Ascending aorta (tissue), 2 donors: ENCODE data around the gene RPTOR. TPM values are rescaled to one million over a fixed set of nuclear protein-coding genes. Genes with fewer than 3 reads are reported as not detected.
"Not testable (repeated sequence)": the region's sequence is repeated elsewhere in the genome, so short reads cannot be mapped to it uniquely, and the experiment has no call there.

Source experiments
- DNase-seq, 2 donors: peaks; one replicate each; pipeline ENCODE4 v3.0.0-alpha.2; 2019; ENCODE audit warnings: low spot score in 2 of 2
- H3K27ac ChIP-seq, 2 donors: fragments of 200-600 bp; sonication (generic); one replicate each; pipeline ENCODE4 v1.5.1; 2016 to 2017; ENCODE audit warnings: mild to moderate bottlenecking in 1 of 2
- H3K27me3 ChIP-seq: fragments of 200-600 bp; sonication (generic); one replicate; pipeline ENCODE4 v1.5.1; 2017
- H3K36me3 ChIP-seq, 2 donors: fragments of 200-600 bp; sonication (generic); one replicate each; pipeline ENCODE4 v1.5.1; 2016
- H3K4me1 ChIP-seq, 2 donors: fragments of 200-600 bp; sonication (generic); one replicate each; pipeline ENCODE4 v1.5.1; 2016 to 2017; ENCODE audit warnings: mild to moderate bottlenecking in 1 of 2
- H3K4me3 ChIP-seq, 2 donors: fragments of 200-600 bp; sonication (generic); one replicate each; pipeline ENCODE4 v1.5.1; 2016 to 2017; ENCODE audit warnings: mild to moderate bottlenecking in 1 of 2
- H3K9me3 ChIP-seq, 2 donors: fragments of 200-600 bp; sonication (generic); one replicate each; pipeline ENCODE4 v1.5.1; 2016
- intact Hi-C: fragments of 100-400 bp; cut with DNase I; formaldehyde crosslinking; loops from one replicate; pipeline ENCODE4 v1.15.1; 2023
- total RNA-seq: library from RNA; depleted of rRNA; stranded (reverse); fragments of >200 nt; gene quantifications from one replicate; pipeline ENCODE4 v1.1.0, GENCODE V29; 2016
- TF ChIP-seq, protein P1 (sequence below), 3 experiments: fragments of 200-600 bp in 2 of 3; fragments of 450-650 bp in 1 of 3; sonication (generic) in 2 of 3; IDR thresholded peaks; one replicate each; pipeline ENCODE4 v1.5.1; 2016 to 2019; ENCODE audit warnings: antibody characterized with exemption in 3 of 3, mild to moderate bottlenecking in 1 of 3, moderate library complexity in 1 of 3

Gene RPTOR
- total RNA-seq, 1 donor from 2014 or later = 36.1 TPM

DNA sequence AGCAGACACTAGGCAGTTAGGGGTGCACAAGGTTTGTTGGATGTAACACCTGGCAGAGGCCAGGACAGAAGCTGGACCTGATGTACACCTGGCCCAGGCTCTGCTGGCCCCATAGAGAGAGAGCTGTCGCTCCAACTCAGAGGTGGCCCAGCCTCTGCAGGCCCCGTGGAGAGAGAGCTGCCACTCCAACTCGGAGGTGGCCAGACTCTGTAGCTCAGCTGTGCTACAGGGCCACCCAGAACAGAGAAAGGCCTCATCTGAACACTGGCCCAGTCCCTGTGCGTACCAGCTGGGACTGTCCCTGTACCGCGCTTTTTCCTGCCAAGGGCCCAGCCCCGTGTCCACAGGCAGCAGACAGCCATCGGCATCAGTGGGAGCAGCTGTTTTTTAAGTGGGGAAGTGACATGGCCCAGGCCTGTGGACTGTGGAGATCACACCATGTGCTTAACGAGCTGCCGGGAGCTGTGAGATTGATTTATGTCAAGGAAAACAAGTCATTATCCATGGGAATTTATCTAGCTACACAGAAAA is 270.6 kb downstream of the RPTOR start:
- DNase-seq = peak in 1 of 2 donors; percentile 49
- Histone ChIP-seq H3K27me3 (no peaks in the 10 kb centered on the region), H3K9me3 (no peaks in the 10 kb centered on the region), H3K27ac (no peak overlapping the region), H3K4me3 (no peak overlapping the region), H3K36me3 (no peaks in the 10 kb centered on the region), H3K4me1 (no peaks in the 10 kb centered on the region)
- TF ChIP-seq, protein P1, sequence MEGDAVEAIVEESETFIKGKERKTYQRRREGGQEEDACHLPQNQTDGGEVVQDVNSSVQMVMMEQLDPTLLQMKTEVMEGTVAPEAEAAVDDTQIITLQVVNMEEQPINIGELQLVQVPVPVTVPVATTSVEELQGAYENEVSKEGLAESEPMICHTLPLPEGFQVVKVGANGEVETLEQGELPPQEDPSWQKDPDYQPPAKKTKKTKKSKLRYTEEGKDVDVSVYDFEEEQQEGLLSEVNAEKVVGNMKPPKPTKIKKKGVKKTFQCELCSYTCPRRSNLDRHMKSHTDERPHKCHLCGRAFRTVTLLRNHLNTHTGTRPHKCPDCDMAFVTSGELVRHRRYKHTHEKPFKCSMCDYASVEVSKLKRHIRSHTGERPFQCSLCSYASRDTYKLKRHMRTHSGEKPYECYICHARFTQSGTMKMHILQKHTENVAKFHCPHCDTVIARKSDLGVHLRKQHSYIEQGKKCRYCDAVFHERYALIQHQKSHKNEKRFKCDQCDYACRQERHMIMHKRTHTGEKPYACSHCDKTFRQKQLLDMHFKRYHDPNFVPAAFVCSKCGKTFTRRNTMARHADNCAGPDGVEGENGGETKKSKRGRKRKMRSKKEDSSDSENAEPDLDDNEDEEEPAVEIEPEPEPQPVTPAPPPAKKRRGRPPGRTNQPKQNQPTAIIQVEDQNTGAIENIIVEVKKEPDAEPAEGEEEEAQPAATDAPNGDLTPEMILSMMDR (IDR thresholded peaks at IDR 0.05) = no peak
- intact Hi-C loops = no loop called here

DNA sequence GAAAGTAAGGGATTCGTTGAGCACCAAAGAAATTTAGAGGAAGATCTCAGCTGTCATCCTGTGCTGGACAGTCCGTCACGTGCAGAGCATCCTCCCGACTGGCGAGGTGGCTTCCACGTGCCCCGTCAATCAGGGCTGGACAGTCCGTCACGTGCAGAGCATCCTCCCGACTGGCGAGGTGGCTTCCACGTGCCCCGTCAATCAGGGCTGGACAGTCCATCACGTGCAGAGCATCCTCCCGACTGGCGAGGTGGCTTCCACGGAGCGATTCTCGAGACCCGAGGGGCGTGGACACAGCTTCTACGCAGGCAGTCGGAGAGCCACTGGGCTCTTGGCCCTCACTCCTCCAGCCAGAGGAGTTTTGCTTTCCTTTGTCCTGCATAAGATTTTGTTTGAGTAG is 271.1 kb downstream of the RPTOR start:
- H3K4me1 ChIP-seq, intact Hi-C loops: not testable (repeated sequence)
- DNase-seq = peak in 1 of 2 donors; percentile 34

DNA sequence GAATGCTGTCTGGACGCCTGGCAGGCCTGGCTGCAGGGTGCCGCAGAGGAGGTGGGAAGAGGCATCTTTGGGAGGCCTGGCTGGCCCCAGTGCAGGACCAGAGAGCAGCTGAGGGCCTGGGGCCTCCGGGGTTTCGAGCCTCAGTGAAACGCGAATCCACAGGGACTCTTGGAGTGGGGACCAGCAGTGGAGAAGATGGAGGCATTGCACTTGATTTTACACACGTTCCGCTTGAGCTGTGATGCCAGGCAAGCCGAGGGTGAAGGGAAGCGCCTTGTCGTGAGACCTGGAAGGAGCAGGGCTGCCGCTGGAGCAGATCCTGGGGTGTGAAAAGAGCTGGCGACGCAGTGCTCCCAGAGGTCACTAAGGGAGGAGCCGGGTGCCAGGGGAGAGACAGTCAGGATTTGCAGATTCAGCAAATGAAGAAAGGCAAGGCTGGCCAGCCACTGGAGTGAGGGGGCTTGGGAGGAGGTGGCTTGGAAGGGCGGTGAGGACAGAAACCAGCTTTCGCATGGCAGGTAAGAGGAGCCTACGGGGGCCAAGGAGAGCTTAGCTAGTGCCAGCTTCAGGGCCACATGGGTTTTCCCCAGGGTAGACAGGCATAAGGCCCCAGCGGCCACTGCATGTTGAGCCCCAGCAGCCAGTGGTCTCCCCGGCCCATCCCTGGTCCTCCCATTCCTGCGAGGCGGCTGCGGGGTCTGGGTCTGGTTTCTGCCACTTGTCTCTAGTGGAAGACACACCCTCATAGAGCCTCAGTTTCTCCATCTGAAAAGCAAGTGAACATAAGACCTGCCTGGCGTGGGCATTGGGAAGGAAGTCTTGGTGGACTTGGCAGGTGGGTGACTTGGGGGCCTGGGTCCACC is 271.8 kb downstream of the RPTOR start:
- Histone ChIP-seq H3K4me3 (no peak overlapping the region), H3K36me3 (no peaks in the 10 kb centered on the region), H3K27ac (no peak overlapping the region), H3K4me1 (no peaks in the 10 kb centered on the region), H3K27me3 (no peaks in the 10 kb centered on the region), H3K9me3 (no peaks in the 10 kb centered on the region)
- intact Hi-C loops = no loop called here
- peak in 1 of 2 donors; percentile 55 for DNase-seq
- TF ChIP-seq, protein P1 (IDR thresholded peaks at IDR 0.05) = no peak

More for the DNA sequence above, 271.1 kb downstream of the RPTOR start:
- not testable (repeated sequence) for H3K9me3 ChIP-seq, H3K36me3 ChIP-seq, H3K27ac ChIP-seq, H3K4me3 ChIP-seq, H3K27me3 ChIP-seq

DNA sequence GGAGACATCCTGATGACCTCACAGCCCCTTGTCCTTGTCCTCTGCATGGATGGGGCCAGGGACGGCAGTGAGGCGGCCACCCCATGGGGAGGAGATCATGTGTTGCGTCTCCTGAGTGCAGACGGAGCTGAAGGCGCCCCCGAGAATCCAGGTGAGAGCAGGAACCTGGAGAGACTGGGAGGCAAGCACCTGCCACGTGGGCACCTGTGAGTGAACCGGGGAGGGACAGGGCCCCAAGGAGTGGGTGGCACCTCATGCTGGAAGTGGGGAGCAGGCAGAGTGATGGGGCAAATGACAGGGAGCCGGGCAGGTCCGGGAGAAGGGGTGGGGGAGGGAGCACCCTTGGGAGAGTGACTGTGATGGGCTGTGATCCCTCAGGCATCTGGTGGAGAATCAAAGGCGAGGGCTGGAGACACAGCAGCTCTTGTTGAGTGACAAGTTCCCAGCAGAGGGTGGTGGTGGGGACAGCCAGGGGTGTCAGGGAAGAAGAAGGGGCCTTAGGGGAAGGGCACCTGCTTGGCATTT is 272.7 kb downstream of the RPTOR start:
- H3K9me3 ChIP-seq = no peaks in the 10 kb centered on the region
- intact Hi-C loops = no loop called here
- DNase-seq = peak in 1 of 2 donors; percentile 56

DNA sequence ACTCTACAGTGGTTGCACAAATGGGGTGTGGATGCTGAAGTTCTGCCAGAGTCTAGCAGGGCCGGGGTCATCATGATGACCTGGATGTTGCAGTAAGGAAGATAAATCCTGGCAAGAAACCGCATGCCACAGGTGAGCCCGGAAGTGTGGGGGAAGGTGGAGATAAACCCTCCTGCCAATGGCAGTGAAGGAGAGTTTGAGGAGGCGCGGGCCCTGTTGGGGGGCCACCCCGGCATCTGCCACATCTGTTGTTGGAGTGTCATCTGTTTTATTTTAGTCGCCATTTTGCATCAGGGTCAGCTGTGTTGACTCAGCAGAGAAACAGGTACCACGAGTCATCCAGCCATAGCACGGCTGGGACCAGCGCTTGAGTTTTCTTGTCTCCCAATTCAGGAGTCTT is 273.2 kb downstream of the RPTOR start:
- H3K27ac ChIP-seq = no peak overlapping the region
- DNase-seq = peak in 1 of 2 donors; percentile 52

More for the DNA sequence above, 272.7 kb downstream of the RPTOR start:
- H3K27me3 ChIP-seq = no peaks in the 10 kb centered on the region
- no peak overlapping the region for H3K4me3 ChIP-seq
- TF ChIP-seq, protein P1 (IDR thresholded peaks at IDR 0.05) = no peak
- H3K4me1 ChIP-seq = no peaks in the 10 kb centered on the region
- peaks cover 0 to 6% of the 10 kb centered on the region in 2 donors for H3K36me3 ChIP-seq
- H3K27ac ChIP-seq = no peak overlapping the region

More for the DNA sequence above, 273.2 kb downstream of the RPTOR start:
- no peaks in the 10 kb centered on the region for H3K4me1 ChIP-seq
- TF ChIP-seq, protein P1 (IDR thresholded peaks at IDR 0.05) = no peak
- intact Hi-C loops = no loop called here
- H3K4me3 ChIP-seq = no peak overlapping the region
- peaks cover 0 to 6% of the 10 kb centered on the region in 2 donors for H3K36me3 ChIP-seq
- H3K9me3 ChIP-seq = no peaks in the 10 kb centered on the region
- H3K27me3 ChIP-seq = no peaks in the 10 kb centered on the region
